CD4-positive, CD25-positive, alpha-beta regulatory T cell (primary cell): ENCODE results near the gene TEX38. TPM values are rescaled to one million over a fixed set of nuclear protein-coding genes. Genes with fewer than 3 reads are reported as not detected.
A peak's percentile ranks its signal among the peaks of the same experiment; 100 is the strongest.
"Not testable (repeated sequence)": the region's sequence is repeated elsewhere in the genome, so short reads cannot be mapped to it uniquely, and the experiment has no call there.

Source experiments
- ATAC-seq, 2 donors: fragments of 150-1000 bp; cut with Tn5 transposase; one replicate each; pipeline ENCODE4 v1.10.0; 2021; ENCODE audit warnings: low read depth in 2 of 2, moderate number of reproducible peaks in 2 of 2, moderate library complexity in 1 of 2
- DNase-seq, 3 donors: peaks; one replicate each; pipeline versions ENCODE4 v3.0.0 to v3.0.0-alpha.2; 2012 to 2022; ENCODE audit warnings: mixed read lengths in 1 of 3
- H3K27ac ChIP-seq: one replicate; pipeline ENCODE4 v1.7.0; 2013; ENCODE audit warnings: mild to moderate bottlenecking, low read length; ENCODE audit not compliant: insufficient read depth, poor library complexity, severe bottlenecking
- H3K27me3 ChIP-seq: one replicate; pipeline ENCODE4 v1.7.0; 2013; ENCODE audit warnings: low read length; ENCODE audit not compliant: control insufficient read depth, insufficient read depth
- H3K36me3 ChIP-seq: one replicate; pipeline ENCODE4 v1.7.0; 2013; ENCODE audit warnings: mild to moderate bottlenecking, low read length, moderate library complexity; ENCODE audit not compliant: control insufficient read depth, insufficient read depth
- H3K4me1 ChIP-seq: 2 replicates; pipeline ENCODE4 v1.7.0; 2013; ENCODE audit warnings: mild to moderate bottlenecking, low read length; ENCODE audit not compliant: insufficient read depth, control insufficient read depth, poor library complexity, severe bottlenecking
- H3K4me3 ChIP-seq: one replicate; pipeline ENCODE4 v1.7.0; 2013; ENCODE audit warnings: low read depth, mild to moderate bottlenecking, low read length, moderate library complexity
- H3K9me3 ChIP-seq, 2 experiments: 1 replicate in 1 of 2; 2 replicates in 1 of 2; pipeline ENCODE4 v1.7.0; 2013; ENCODE audit warnings: low read length in 2 of 2, mild to moderate bottlenecking in 1 of 2, moderate library complexity in 1 of 2; ENCODE audit not compliant: control insufficient read depth in 2 of 2
- H3K27ac Mint-ChIP-seq, 3 donors: one replicate each; pipeline ENCODE4 v1.8.0; 2020 to 2022; ENCODE audit warnings: mild to moderate bottlenecking in 3 of 3, mixed read lengths in 3 of 3, moderate library complexity in 2 of 3
- H3K27me3 Mint-ChIP-seq: one replicate; pipeline ENCODE4 v1.8.0; 2022; ENCODE audit warnings: mild to moderate bottlenecking, mixed read lengths
- H3K36me3 Mint-ChIP-seq: one replicate; pipeline ENCODE4 v1.8.0; 2020; ENCODE audit warnings: mixed read lengths
- H3K4me1 Mint-ChIP-seq, 4 donors: one replicate each; pipeline ENCODE4 v1.8.0; 2020 to 2022; ENCODE audit warnings: mixed read lengths in 4 of 4, mild to moderate bottlenecking in 1 of 4
- H3K4me3 Mint-ChIP-seq, 4 donors: one replicate each; pipeline ENCODE4 v1.8.0; 2020 to 2022; ENCODE audit warnings: mild to moderate bottlenecking in 4 of 4, mixed read lengths in 4 of 4, moderate library complexity in 3 of 4
- H3K9me3 Mint-ChIP-seq, 7 donors: one replicate each; pipeline ENCODE4 v1.8.0; 2020 to 2022; ENCODE audit warnings: mixed read lengths in 7 of 7, mild to moderate bottlenecking in 3 of 7, moderate library complexity in 2 of 7
- polyA plus RNA-seq, 4 donors: library from polyadenylated mRNA; unstranded; fragments of 300-500 nt; fragmentation: Illumina TruSeq; gene quantifications; one replicate each; pipeline ENCODE4 v1.2.3, GENCODE V29; 2021
- total RNA-seq: library from RNA; stranded (reverse); gene quantifications from one replicate; pipeline ENCODE4 v1.2.3, GENCODE V29; 2022

Gene TEX38
- total and polyA plus RNA-seq, 5 donors from 2014 or later = not detected

DNA sequence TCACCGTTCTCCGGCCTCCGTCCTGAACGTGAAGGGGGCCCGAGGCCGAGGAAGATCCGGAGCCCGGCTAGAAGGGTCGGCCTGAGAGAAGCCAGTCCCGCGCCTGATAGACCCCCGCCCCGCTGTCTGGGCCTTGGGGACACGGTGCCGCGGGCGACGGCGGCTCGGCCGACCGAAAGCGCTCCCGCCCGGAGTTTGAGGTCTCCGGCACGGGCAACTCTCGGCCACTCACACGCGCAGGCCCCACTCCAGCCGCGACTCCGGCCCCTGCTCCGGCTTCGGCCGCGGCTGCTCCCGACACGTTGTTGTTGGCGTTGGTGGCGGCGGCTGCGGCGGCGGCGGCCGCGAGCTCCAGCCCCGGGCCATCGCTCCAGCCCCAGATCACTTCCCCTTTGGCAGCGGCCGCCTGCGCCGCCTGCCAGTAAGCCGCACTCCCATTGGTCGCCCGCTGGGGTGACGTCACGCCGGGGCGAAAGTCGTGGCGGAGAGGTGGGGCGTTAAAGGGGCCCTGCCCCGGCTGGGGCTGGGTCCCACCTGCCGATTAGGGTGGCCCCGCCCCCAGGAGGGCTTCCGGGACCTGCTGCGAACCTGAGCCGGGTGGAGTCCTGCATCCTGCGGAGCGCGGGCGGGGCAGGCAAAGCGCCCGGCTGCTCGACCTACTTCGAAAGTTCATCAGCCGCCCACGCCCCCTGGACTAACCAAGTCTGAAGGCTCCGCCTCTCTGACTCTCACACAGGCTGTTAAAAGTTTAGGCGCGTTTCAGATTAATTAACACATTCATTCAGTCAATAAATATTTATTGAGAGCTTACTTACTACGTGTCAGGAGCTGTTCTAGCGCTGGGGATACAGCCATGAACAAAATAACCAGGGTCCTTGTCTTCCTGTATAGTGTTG, 47.3 kb downstream of the TEX38 start, which contains the start of gene EFCAB14:
TSS of gene EFCAB14 (minus strand) at position 388 of the 896 bp plus-strand sequence. CDS start 1,027 bp downstream, outside the sequence.
- Mint-ChIP-seq H3K27ac (peak within 1 kb of the TSS; percentile 91 to 96 (median 96)), H3K4me1 (peaks cover 33 to 58% (median 38%) of the 10 kb centered on the region in 4 donors), H3K4me3 (peak within 1 kb of the TSS; percentile 93 to 97 (median 93))

GRCh38 chr1:46719689-46720088, 48.0 kb downstream of the TEX38 start:
- peak overlapping the region; percentile 93 to 97 (median 93) for H3K4me3 Mint-ChIP-seq
- peaks cover 18% of the 10 kb centered on the region for H3K36me3 ChIP-seq
- peak overlapping the region; percentile 70 for H3K4me3 ChIP-seq
- peaks cover 33 to 51% (median 38%) of the 10 kb centered on the region in 4 donors for H3K4me1 Mint-ChIP-seq
- ATAC-seq (no peak), DNase-seq (no peak)
- no peaks in the 10 kb centered on the region for H3K27me3 ChIP-seq
- no peaks in the 10 kb centered on the region for H3K9me3 ChIP-seq
- H3K4me1 ChIP-seq = peaks cover 32% of the 10 kb centered on the region
- H3K9me3 Mint-ChIP-seq = peaks cover 0 to 1% (median 0%) of the 10 kb centered on the region in 7 donors
- H3K27ac ChIP-seq = peak overlapping the region; percentile 84
- H3K27ac Mint-ChIP-seq = peak overlapping the region; percentile 75 to 96 (median 91)
- peaks cover 18% of the 10 kb centered on the region for H3K36me3 Mint-ChIP-seq
- peaks cover 4% of the 10 kb centered on the region for H3K27me3 Mint-ChIP-seq

More for the DNA sequence above, 47.3 kb downstream of the TEX38 start, which contains the start of gene EFCAB14:
- Histone ChIP-seq H3K4me3 (peak within 1 kb of the TSS; percentile 95), H3K9me3 (no peaks in the 10 kb centered on the region), H3K4me1 (peaks cover 32% of the 10 kb centered on the region), H3K27me3 (no peaks in the 10 kb centered on the region), H3K27ac (peak within 1 kb of the TSS; percentile 84), H3K36me3 (peaks cover 26% of the 10 kb centered on the region)
- Mint-ChIP-seq H3K36me3 (peaks cover 18% of the 10 kb centered on the region), H3K27me3 (peaks cover 4% of the 10 kb centered on the region), H3K9me3 (peaks cover 0 to 1% (median 0%) of the 10 kb centered on the region in 7 donors)
- DNase-seq = peak; percentile 99
- ATAC-seq = peak; percentile 99

DNA sequence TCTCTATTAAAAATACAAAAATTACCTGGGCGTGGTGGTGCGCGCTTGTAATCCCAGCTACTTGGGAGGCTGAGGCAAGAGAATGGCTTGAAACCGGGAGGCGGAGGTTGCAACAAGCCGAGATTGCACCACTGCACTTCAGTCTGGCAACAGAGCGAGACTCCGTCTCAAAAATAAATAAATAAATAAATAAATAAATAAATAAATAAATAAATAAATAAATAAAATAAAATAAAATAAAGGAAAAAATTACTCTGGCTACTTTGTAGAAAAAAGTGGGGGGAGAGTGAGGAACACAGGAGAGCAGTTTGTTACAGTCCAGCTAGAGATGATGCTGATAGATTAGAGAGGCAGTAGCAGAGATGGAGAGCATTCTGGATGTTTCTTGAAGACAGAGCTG, 48.7 kb downstream of the TEX38 start:
- H3K4me1 Mint-ChIP-seq = peaks cover 28 to 52% (median 35%) of the 10 kb centered on the region in 4 donors
- H3K27me3 Mint-ChIP-seq, DNase-seq, H3K27me3 ChIP-seq, ATAC-seq, H3K9me3 ChIP-seq, H3K4me3 ChIP-seq, H3K9me3 Mint-ChIP-seq: not testable (repeated sequence)
- H3K27ac Mint-ChIP-seq = peak overlapping the region; percentile 2 to 98 (median 20)
- Histone ChIP-seq H3K4me1 (peaks cover 32% of the 10 kb centered on the region), H3K27ac (peak overlapping the region; percentile 84), H3K36me3 (peaks cover 13% of the 10 kb centered on the region)
- H3K36me3 Mint-ChIP-seq = peaks cover 13% of the 10 kb centered on the region
- peak overlapping the region in 1 of 4 donors; percentile 37 for H3K4me3 Mint-ChIP-seq

DNA sequence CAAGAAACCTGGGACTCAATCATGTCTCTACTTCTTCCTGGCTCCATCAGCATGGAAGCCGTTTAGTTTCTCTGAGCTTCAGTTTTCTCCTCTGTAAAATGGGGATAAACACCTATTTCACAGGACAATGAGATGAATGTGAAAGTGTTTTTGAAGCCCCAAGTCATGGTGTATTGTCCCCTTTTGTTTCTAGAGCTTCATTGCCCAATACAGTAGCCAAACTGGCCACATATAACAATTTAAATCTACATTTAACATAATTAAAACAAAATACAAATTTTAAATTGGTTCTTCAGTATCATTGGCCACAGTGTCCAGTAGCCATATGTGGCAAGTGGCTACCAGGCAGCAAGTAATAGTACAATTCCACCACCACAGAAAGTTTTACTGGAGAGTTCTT, 49.5 kb downstream of the TEX38 start:
- peaks cover 5% of the 10 kb centered on the region for H3K27me3 ChIP-seq
- no peak overlapping the region for H3K4me3 Mint-ChIP-seq
- peak overlapping the region in 1 of 3 donors; percentile 2 for H3K27ac Mint-ChIP-seq

DNA sequence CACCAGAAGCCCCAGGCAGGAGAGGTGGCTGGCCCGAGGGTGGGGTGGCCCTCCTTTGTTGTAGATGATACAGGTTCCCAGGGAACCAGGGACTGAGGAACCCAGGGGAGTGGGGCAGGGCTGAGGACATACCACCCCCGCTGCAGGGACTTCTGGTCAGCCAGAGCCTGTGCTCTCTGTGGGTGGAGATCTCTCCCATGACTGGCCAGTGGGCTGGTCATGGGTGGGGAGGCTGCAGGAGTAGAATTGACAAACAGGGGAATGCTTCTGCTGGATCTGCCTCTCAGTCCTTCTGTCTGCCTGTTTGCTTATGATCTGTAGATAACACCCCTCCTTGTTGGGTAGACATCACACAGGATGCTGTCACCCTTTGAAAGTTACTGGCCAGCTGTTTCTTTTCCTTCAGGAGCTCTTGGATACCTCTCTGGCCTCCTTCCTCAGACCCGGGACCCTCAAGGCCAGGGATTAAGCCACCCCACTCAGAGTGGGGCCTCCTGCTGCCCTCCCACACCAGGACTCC, 50.1 kb downstream of the TEX38 start:
- Mint-ChIP-seq H3K27ac (no peak overlapping the region), H3K27me3 (peaks cover 13% of the 10 kb centered on the region)

More for the DNA sequence above, 49.5 kb downstream of the TEX38 start:
- Mint-ChIP-seq H3K36me3 (peaks cover 8% of the 10 kb centered on the region), H3K4me1 (peaks cover 24 to 45% (median 31%) of the 10 kb centered on the region in 4 donors), H3K27me3 (peaks cover 11% of the 10 kb centered on the region), H3K9me3 (peaks cover 0 to 1% (median 0%) of the 10 kb centered on the region in 7 donors)
- Histone ChIP-seq H3K36me3 (peaks cover 5% of the 10 kb centered on the region), H3K9me3 (no peaks in the 10 kb centered on the region), H3K4me1 (peaks cover 32% of the 10 kb centered on the region), H3K4me3 (no peak overlapping the region), H3K27ac (no peak overlapping the region)
- ATAC-seq = no peak
- DNase-seq = no peak

More for the DNA sequence above, 50.1 kb downstream of the TEX38 start:
- H3K27ac ChIP-seq = no peak overlapping the region
- DNase-seq = no peak
- H3K9me3 ChIP-seq = peaks cover 0 to 1% of the 10 kb centered on the region in 2 experiments
- peak overlapping the region in 3 of 4 donors; percentile 18 to 62 (median 32) for H3K4me3 Mint-ChIP-seq
- H3K4me3 ChIP-seq = no peak overlapping the region
- no peaks in the 10 kb centered on the region for H3K36me3 ChIP-seq
- no peak for ATAC-seq
- peaks cover 6% of the 10 kb centered on the region for H3K27me3 ChIP-seq
- peaks cover 0 to 1% (median 0%) of the 10 kb centered on the region in 7 donors for H3K9me3 Mint-ChIP-seq
- peaks cover 19 to 39% (median 26%) of the 10 kb centered on the region in 4 donors for H3K4me1 Mint-ChIP-seq
- peaks cover 7% of the 10 kb centered on the region for H3K36me3 Mint-ChIP-seq
- peaks cover 27% of the 10 kb centered on the region for H3K4me1 ChIP-seq

Other genes with a start within 250 kb of the TEX38 start
- not detected for gene DMBX1, start 182.0 kb upstream of the TEX38 start, total RNA-seq
- not detected for gene DMBX1, start 182.0 kb upstream of the TEX38 start, polyA plus RNA-seq
- gene KNCN, start 120.2 kb upstream of the TEX38 start, total RNA-seq = not detected
- gene KNCN, start 120.2 kb upstream of the TEX38 start, polyA plus RNA-seq = not detected
- 45.0 TPM for gene MKNK1, start 67.6 kb upstream of the TEX38 start, total RNA-seq
- gene MKNK1, start 67.6 kb upstream of the TEX38 start, polyA plus RNA-seq = 10 to 100 TPM; 15.8 to 17.2 (median 16.7) TPM
- gene MOB3C, start 55.0 kb upstream of the TEX38 start, total RNA-seq = 13.6 TPM
- gene MOB3C, start 55.0 kb upstream of the TEX38 start, polyA plus RNA-seq = 10 to 100 TPM in 2 of 4 donors, 1 to 10 TPM in 2; 6.4 to 16.0 (median 10.0) TPM
- 22.5 TPM for gene ATPAF1, start 3.5 kb upstream of the TEX38 start, total RNA-seq
- 10 to 100 TPM; 74.7 to 89.3 (median 80.8) TPM for gene ATPAF1, start 3.5 kb upstream of the TEX38 start, polyA plus RNA-seq
- gene EFCAB14, start 47.3 kb downstream of the TEX38 start, total RNA-seq = 83.3 TPM
- gene EFCAB14, start 47.3 kb downstream of the TEX38 start, polyA plus RNA-seq = 10 to 100 TPM; 81.2 to 88.9 (median 85.3) TPM
- gene CYP4B1, start 127.2 kb downstream of the TEX38 start, total RNA-seq = not detected
- gene CYP4B1, start 127.2 kb downstream of the TEX38 start, polyA plus RNA-seq = not detected